ENCODE data around the gene EHMT1. TPM values are rescaled to one million over a fixed set of nuclear protein-coding genes. Genes with fewer than 3 reads are reported as not detected.

Gene EHMT1
- 41.9 and 43.6 TPM in 2 replicates for total RNA-seq

DNA sequence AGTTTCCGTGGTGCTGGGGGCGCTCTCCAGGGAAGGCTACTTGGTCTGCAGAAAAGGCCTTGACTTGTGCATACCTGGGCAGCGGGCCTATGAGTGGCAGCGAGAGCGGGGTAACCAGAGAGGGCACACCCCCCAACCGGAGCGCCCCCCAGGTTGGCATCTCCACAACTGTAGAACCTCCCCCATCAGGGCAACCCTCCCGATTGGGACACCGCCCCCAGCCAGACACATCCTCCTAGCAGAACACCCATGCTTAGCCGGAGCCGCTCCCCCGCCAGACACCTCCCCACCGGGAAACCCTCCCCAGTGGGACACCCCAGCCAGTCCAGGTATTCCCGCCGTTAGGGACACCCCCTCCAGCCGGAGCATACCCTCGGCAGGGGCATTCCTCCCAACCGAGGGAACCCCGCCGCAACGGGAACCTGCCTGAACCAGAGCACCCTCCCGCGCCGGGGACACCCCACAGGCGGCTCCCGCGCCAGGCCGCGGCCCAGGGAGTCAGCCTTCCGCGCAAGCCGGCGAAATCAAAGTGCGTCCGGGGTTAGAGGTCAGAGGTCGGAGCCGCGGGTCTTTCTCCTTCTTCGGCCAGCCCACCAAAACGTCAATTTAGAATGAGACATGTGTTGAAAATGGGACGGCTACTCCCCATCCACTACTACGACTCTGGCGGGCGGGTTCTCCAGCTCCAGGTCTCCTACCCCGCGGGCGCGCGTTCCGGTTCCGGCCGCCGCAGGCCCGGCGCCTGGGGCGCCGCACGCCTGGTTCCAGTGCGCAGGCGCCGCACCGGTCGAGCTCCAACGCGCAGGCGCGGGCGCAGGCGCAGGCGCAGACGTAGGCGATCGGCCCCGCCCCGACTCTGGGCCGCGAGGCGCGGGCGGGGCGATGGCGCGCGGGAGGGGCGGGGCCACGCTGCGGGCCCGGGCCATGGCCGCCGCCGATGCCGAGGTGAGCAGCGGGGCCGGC is at the start of gene EHMT1:
TSS of gene EHMT1 (plus strand) at position 901 of the 963 bp plus-strand sequence. CDS start at position 925, 24 bp downstream.
- TF ChIP-seq, protein P1, sequence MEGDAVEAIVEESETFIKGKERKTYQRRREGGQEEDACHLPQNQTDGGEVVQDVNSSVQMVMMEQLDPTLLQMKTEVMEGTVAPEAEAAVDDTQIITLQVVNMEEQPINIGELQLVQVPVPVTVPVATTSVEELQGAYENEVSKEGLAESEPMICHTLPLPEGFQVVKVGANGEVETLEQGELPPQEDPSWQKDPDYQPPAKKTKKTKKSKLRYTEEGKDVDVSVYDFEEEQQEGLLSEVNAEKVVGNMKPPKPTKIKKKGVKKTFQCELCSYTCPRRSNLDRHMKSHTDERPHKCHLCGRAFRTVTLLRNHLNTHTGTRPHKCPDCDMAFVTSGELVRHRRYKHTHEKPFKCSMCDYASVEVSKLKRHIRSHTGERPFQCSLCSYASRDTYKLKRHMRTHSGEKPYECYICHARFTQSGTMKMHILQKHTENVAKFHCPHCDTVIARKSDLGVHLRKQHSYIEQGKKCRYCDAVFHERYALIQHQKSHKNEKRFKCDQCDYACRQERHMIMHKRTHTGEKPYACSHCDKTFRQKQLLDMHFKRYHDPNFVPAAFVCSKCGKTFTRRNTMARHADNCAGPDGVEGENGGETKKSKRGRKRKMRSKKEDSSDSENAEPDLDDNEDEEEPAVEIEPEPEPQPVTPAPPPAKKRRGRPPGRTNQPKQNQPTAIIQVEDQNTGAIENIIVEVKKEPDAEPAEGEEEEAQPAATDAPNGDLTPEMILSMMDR (IDR thresholded peaks at IDR 0.05; ENCODE audit: insufficient read depth, low read depth, low read length) = no peak
- H3K4me3 ChIP-seq (ENCODE audit: low read depth, low read length) = peak within 1 kb of the TSS; percentile 86
- peak; percentile 84 for DNase-seq (ENCODE audit: low read depth)

DNA sequence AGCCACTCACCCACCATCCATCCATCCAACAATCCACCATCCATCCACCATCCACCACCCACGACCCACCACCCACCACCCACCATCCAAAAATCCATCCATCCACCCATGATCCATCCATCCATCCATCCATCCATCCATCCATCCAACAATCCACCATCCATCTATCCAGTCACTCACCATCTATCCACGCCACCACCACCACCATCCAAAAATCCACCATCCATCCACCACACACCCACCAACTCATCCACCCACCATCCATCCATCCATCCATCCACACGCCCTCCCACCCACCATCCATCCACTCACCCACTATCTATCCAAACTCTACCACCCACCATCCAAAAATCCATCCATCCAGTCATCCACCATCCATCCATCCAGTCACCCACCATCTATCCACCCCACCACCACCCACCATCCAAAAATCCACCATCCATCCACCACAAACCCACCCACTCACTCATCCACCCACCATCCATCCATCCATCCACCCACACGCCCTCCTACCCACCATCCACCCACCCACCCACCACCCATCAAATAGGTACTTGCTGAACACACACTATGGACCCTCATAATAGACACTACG is 49.1 kb upstream of the EHMT1 start:
- TF ChIP-seq, protein P1 (IDR thresholded peaks at IDR 0.05; ENCODE audit: insufficient read depth, low read depth, low read length) = no peak
- no peak overlapping the region for H3K4me3 ChIP-seq (ENCODE audit: low read depth, low read length)
- DNase-seq (ENCODE audit: low read depth) = no peak

DNA sequence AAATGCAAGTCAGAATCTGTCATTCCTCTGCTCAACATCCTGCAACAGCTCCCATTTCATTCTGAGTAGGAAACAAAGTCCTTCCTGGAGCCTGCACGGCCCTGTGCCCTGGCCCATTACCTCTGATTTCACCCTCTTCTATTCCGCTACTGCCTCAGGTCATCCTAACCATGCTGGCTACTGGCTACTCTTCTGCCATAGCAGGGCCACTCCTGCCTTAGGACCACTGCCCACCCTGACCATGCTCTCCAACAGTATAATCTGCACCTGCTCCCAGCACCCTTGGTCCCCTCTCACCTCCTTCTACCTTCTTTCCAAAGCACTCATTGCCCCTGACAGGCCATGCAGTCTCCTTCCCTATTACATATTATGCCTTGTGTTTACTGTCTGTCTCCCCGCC is 48.2 kb upstream of the EHMT1 start:
- TF ChIP-seq, protein P1 (IDR thresholded peaks at IDR 0.05; ENCODE audit: insufficient read depth, low read depth, low read length) = no peak
- DNase-seq (ENCODE audit: low read depth) = no peak
- H3K4me3 ChIP-seq (ENCODE audit: low read depth, low read length) = no peak overlapping the region

DNA sequence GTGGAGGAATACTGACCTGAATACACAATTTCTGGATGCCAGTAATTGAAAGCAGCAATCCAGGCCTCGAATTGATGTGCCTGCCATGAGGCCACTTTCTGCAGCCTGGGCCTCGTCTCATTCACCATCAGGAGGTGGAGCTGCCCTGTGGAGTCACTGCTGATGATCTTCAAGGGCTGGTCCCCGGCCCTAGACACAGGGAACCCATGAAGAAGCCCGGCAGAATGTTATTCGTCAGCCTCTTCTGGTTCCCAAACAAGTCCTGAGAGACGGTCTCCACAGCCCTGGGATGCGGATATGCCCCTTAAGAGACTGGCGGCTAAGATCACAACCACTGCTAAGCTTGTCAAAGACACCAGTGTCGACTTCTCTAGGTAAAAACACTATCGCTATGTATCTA is 44.6 kb upstream of the EHMT1 start:
- no peak overlapping the region for H3K4me3 ChIP-seq (ENCODE audit: low read depth, low read length)
- TF ChIP-seq, protein P1 (IDR thresholded peaks at IDR 0.05; ENCODE audit: insufficient read depth, low read depth, low read length) = no peak
- DNase-seq (ENCODE audit: low read depth) = no peak

GRCh38 chr9:137575364-137575715 is 43.5 kb upstream of the EHMT1 start:
- no peak overlapping the region for H3K4me3 ChIP-seq (ENCODE audit: low read depth, low read length)
- TF ChIP-seq, protein P1 (IDR thresholded peaks at IDR 0.05; ENCODE audit: insufficient read depth, low read depth, low read length) = no peak
- DNase-seq (ENCODE audit: low read depth) = peak; percentile 77

DNA sequence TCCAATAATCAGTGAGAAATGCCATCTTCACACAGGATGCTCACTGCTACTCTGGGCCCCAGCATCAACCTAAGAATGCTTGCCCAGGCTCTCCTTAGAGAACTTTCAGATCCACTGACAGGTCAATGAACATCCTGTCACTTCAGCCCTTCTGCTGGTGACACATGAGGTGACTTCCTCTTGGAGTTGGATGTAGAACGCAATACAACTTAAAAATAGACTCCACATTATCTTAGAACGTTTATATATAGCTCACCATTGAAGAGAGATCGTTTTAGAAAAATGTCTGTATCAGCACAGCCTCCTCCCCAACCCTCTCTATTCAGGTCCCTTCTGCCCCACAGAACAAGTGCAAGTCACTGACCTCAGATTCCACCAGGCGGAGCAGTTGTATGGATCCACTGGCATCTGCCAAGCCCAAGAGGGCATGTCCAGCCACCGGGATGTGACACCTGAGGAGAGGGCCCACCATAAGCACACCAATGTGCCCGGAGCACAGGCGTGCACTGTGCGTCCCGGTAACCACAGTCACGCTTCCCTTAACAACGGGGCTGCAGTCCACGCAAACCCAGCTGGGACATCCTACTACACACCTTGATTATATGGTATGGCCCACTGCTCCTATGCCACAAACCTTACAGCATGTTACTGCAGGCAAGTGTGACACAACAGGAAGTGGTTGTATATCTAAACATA is 42.9 kb upstream of the EHMT1 start:
- H3K4me3 ChIP-seq (ENCODE audit: low read depth, low read length) = no peak overlapping the region
- TF ChIP-seq, protein P1 (IDR thresholded peaks at IDR 0.05; ENCODE audit: insufficient read depth, low read depth, low read length) = no peak
- no peak for DNase-seq (ENCODE audit: low read depth)
